Suppressor macrophage treated with lipopolysaccharide for 1 hour (primary cell): Measurements from ENCODE around the gene ITPKB.

Source experiments
- DNase-seq, 3 donors: peaks; one replicate each; pipeline ENCODE4 v3.0.0-alpha.2; 2020 to 2022

The ITPKB gene

DNA sequence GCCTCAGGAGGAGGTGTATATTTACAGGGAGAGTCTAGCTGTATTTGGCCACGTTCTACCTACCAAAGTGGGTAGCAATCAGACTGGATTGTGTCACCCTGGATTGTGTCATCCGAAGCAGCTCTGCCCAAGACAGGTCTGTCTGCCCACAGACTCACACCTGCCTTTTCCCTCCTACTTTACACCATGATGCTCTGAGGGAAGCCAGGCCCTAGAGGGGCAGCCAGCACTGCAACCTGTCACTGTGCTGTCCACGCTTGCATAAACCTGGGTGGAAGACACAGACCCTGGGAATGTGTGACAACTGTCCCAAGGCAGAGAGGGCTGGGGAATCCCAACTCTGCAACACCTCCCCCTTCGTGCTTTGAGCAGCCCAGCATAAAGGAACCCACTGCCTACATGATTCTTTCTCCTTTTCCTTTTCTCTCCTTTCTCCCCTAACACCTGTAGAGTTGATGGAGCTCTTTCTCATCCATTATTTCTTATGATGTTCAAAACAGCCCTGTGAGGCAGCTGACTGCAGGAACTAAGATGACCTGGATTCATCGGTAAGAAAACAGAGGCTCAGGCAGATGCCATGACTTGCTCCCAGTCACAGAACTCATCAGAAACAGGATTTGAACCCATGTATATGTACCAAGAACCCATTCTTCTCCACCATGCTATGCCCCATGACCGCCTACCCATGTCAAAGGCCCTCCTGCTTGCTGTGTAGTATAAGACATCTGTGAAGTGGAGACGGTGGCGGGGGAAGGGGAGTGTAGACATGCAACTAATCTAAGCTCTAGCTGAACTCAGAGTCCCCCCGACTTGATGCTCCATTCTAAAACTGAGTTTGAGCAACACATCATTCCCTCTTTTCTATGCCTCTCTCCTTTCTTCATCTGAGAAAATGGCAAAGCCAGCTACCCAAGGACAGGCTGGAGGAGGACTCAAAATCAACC, 55.9 kb downstream of the ITPKB start:
- no peak for DNase-seq

GRCh38 chr1:226681652-226682493, 57.2 kb downstream of the ITPKB start:
- no peak for DNase-seq

GRCh38 chr1:226680653-226681052, 58.4 kb downstream of the ITPKB start:
- no peak for DNase-seq

DNA sequence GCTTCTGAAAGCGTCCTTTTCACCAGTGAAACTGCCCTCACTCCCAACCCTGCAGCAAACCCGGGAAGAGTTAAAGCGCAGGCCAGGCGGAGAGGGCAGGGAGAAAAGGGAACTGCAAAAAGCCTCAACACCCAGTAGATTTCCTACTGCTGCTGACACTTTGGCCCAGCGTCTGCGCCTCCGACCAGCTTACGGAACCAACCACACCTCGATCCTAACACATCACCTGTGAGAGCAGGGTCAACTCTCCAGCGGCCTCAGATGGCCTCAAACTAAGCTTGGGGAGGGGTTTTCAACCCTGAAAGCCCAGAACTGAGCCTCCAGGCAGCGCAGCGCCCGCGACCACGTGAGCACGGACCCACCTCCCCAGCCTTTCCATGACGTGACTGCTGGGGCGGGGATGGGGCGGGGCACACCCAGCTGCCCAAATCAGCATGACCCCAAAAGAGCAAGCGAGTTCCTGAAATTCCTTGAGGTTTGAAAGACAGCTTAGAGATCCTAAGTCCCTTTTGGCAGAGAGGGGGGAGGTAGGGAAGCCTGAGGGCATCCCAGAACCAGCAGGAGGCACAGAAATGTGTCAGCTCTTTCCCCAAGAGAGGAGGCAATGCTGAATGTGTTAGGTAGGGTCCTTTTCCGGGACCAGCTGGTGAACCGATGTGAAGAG, 59.1 kb downstream of the ITPKB start:
- DNase-seq, result peak; percentile 83 to 92 (median 83)

DNA sequence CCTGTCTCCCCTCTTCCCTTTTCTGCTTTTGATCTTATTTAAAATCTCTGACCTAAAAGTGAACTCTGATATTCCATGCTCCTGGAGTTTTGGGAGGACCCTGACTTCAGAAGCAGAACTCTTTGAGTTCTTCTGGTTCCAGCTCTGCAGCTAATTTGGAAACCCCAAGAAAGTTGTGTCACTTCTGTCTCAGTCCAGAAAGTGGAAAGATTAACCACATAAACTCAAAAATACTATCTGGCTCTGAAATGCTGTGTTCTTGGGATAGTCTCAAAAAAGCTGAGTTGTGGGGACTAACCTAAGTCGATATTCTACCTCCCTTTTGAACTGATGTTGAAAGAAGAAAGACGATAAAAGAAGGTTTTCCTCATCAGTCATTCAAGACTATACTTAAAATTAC, 59.8 kb downstream of the ITPKB start:
- peak; percentile 61 to 81 (median 80) for DNase-seq

- DNase-seq, result no peak
Measured at GRCh38 chr1:226678701-226679100, 60.4 kb downstream of the ITPKB start.

DNA sequence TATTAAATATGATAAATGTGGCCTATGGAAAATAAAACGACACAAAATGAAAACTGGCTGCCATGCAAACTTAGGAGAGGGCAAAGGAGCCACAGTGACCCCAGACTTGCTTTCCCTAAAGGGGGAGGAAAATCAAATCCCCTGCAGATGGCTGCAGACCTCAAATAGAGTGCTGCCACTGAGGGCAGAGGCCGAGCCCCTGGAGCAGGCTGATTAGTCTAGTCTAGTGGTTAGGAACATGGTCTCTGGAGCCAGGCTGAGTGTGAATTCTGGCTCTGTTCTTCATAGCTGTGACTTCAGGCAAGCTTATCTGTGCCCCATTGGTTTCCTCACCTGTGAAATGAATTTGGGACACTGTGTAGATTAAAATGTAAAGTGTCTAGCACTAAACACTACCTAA, 60.8 kb downstream of the ITPKB start:
- no peak for DNase-seq

- DNase-seq, result peak; percentile 69 to 80 (median 76)
Measured at GRCh38 chr1:226677027-226678020, 61.8 kb downstream of the ITPKB start.

GRCh38 chr1:226676381-226676780, 62.7 kb downstream of the ITPKB start:
- DNase-seq, result no peak

- no peak for DNase-seq
Measured at GRCh38 chr1:226675715-226676357, 63.2 kb downstream of the ITPKB start.

DNA sequence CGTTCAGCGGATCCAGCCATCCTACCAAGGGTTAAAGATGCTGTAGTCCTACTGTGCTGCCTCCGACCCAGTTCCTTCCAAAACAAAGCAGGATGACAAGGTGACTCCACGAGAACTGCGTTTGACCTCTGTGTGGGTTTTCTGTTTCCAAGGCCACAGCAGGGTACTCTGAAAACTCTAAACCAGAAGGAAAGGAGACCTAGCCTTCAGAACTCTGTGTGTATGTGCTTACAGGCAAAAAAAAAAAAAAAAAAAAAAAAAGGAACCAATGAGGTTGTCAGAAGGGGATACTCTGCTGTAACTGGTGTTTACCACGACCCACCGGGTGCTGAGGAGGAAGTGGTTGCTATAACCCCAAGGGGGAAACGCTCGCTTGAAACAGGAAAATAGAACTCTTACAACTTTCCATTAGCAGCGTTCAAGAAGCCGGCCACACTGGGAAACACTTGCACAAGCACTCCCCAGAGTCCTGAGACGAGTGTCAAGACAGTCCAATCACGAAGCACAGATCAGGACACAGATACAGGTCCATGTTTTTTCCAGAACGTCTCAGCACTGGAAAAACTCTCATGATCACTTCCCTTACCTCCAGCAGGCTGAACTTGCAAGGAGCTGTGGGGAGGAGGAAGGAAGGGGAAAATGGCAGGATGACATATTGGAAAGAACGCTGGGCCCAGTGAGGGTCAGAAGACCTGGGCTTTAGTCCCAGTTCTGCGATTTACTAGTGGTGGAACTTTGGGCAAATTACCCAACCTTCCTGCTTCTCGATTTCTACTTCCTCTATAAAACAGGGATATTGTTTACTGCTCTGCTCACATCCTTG, 64.0 kb downstream of the ITPKB start:
- peak; percentile 87 to 92 (median 88) for DNase-seq

- no peak for DNase-seq
Measured at GRCh38 chr1:226672339-226672762, 66.7 kb downstream of the ITPKB start.

GRCh38 chr1:226671277-226671676, 67.8 kb downstream of the ITPKB start:
- DNase-seq, result no peak

GRCh38 chr1:226670073-226670472, 69.0 kb downstream of the ITPKB start:
- no peak for DNase-seq

- DNase-seq, result no peak
Measured at GRCh38 chr1:226668173-226668560, 70.9 kb downstream of the ITPKB start.

DNA sequence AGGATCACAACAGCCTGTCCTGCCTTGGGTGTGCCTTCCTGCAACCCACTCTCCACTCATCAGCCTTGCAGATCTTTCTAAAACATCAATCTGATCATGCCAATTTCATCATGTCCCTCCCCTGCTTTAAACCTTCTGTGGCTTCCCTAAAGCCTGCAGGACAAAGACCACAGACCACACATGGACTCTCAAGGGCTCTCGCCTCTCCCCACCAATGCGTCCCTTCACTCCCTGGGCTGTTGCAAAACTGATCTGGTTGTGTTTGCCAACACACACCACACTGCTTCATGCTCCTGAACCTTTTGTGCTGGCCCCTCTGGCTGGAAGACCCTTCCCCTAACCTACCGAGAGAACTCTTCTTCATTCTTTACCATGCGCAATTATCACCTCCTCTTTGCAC, 72.4 kb downstream of the ITPKB start:
- no peak for DNase-seq

- no peak for DNase-seq
Measured at GRCh38 chr1:226666164-226666506, 72.9 kb downstream of the ITPKB start.

DNA sequence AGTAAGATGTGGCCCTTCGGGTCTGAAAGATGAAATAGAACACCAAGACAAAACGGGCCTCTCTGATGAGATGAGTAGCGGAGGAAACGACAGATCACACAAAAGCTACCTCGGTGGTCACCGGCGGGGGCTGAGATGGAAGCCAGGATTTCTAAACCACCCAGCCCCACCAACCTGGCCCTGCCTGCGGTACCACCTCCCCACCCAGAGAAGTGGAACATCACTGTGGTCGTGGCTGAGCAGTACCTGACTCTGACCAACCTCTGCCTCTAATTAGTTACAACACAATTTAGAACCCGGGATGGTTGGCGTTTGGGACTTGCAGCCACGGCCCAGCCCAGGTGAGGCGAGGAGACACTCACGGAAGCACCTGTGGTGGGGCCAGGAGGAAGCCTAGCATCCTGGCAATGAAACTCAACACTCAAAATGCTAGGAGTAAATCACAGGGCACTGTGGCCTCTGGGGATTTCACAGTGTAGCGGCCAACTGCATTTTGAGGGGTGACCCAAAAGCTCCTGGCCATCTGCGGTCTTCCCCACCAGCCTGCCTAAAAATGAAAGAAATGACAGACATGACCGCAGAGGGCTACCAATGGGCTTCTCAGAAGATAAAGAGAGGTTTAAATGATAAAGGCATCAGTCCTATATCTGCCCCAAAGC, 73.4 kb downstream of the ITPKB start:
- no peak for DNase-seq

DNA sequence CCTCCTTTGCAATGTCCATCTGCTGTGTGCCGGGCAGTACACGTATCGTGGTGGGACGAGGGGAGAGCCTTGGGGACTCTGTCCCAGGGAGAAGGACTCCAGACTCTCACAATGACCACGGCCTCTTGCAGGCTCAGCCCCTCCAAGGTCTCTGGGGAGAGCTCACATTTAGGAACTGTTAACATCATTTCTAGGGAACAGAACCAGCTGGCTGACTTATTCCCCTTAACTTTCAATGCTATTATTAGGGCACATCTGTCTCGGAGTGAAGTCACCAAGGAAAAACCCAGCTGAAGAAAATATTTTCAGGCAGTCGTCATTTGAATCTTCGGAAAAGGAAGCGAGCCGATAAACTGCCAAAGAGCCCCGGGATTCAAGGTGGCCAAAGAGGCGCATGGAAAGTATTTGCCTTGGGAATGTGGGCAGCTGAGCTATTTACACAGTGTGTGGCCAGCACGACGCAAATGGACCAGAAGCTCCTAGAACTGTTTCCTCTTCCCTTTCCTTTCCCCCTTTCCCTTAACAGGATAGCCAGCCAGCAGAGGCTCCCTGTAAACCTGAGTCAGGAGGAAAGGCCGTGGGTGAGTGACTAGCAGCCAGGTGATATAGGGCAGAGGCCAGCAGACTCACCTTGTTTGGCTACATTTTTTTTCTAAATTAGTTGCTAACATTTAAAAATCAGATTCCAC, 74.5 kb downstream of the ITPKB start:
- DNase-seq, result peak; percentile 49 to 71 (median 51)
